Stimulated activated naive CD8-positive, alpha-beta T cell treated with anti-CD3 and anti-CD28 coated beads, Interleukin-15, Interleukin-2, amounts not matched to agents 100 U/mL and 50 U/mL, for 24 hours (primary cell): ENCODE data around the gene RBM17.
"Not testable (repeated sequence)": the region's sequence is repeated elsewhere in the genome, so short reads cannot be mapped to it uniquely, and the experiment has no call there.

Experiments used
- ATAC-seq: fragments of 150-1000 bp; cut with Tn5 transposase; one replicate; pipeline ENCODE4 v1.10.0; 2021
- DNase-seq: peaks from one replicate; pipeline ENCODE4 v3.0.0; 2021

RBM17 gene

DNA sequence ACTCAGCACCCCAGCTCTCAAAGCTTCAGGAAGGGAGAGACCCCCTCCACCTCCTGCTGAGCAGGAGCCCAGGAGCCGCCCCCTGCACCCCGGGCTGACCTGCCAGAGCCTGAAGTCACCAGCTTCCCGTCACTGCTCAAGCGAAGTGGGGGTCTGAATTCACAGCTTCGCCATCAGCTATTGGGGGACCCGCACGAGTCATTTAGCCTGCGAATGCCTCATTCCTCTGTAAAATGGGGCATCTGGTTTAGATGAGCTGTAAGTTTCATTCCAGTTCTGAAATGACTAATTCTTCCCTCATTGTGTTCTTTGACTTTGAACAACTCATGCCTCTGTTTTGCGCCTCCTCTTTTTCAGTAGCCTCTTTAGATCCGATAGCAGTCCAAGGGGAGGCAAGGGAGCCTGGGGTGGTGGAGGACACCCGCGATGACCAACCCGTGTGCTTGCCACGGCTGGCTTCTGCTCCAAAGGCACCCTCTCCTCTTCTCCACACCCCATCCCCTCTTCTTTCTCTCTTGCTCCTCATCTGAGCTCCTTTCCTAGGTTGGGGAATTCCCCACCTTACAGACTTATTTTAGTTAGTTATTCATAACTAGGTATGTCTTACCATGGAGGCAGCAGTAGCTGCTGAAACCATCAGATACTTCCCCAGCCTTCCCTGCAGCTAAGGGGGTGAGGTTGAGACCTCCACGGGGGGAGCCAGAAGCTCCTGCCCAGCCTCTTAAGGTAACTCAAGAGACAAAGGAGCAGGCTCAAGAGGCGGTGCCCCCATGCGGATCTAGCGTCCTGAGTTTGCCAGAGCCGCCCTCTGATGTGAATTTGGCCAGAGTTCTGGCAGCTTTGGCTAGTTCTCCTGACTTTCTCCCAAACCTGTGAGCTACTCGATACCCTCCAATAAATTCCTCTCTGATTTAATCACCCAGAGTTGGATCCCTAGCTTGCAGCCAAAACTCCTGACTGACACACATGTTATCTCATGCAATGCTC, 47.7 kb downstream of the RBM17 start:
- DNase-seq: peak; percentile 79
- ATAC-seq: peak; percentile 91

DNA sequence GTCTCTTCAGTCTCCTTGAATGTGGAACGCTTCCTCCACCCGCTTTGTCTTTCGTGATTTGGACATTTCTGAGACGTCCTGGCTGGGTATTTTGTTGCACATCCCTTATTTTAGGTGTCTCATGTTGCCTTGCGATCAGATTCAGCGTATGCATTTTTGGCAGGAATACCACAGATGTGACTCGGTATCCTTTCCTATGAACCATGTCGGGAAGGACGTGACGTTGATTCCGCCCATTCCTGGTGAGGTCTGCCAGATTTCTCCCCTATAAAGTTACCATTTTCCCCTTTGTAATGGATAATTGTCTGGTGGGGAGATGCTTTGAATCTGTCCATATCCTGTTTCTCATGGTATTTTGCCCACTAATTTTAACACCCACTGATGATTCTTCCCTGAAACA, 49.6 kb downstream of the RBM17 start:
- DNase-seq: no peak
- ATAC-seq: no peak

DNA sequence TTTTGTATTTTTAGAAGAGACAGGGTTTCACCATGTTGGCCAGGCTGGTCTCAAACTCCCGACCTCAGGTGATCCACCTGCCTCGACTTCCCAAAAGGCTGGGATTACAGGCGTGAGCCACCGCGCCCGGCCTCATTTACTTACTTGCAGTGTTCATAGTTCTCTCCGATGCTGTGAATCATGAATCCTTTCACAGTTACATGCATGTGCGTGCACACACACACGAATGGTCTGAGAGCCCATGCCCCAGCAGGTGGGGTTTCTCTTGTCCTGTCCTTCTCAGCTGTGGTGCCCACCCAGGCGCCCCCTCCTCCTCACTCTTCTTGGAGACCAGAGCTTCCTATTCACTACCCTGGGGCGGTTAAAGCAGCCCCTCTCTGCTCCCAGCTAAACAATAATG, 50.6 kb downstream of the RBM17 start:
- no peak for ATAC-seq
- DNase-seq: no peak

DNA sequence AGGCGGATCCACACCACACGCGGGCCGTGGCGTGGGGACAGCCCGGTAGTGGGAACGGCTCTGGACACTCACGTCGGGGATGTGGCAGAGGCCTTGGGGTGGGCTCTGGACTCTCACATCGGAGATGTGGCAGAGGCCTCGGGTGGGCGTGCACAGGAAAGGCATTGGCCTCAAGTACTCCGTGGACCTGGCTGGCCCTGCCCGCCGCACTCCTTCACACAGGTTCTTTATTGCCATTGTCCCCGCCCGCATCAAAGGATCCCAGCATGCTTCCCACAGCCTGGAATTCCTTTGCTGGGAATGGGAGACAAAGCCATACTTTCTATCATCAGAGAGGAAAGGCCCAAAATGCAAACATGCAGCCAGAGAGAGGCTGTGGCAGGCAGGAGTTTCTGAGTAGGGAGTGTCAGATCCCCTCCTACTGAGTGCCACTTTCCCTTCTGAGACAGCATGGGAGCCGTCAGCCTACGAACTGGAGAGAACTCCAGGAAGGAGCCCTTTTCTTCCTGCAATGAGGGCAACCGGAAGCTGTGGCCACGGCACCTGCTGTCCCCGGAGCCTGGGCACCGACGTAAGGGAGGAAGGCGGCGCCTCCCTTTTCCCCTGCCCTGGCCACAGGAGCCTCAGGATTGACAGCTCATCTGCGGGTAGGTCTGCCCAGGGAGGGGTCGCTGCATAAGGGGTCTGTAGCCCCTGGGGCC, 51.5 kb downstream of the RBM17 start:
- DNase-seq: peak; percentile 58
- no peak for ATAC-seq

DNA sequence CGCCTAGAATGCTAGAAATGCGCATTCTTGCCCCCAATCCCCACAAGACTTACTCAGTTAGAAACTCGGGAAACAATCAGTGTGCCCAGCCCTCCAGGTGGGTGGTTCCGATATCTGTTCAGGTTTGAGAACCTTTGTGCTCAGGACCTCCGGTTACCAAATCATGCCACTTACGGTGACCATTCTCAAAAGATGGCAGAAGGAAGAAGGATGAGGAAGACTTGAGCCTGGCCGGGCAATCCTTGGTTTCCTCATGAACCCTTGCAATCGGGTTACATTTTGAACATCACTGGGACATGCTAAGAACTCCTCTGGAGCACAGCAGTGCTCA, 52.1 kb downstream of the RBM17 start:
- DNase-seq (peak; percentile 22), ATAC-seq (no peak)

DNA sequence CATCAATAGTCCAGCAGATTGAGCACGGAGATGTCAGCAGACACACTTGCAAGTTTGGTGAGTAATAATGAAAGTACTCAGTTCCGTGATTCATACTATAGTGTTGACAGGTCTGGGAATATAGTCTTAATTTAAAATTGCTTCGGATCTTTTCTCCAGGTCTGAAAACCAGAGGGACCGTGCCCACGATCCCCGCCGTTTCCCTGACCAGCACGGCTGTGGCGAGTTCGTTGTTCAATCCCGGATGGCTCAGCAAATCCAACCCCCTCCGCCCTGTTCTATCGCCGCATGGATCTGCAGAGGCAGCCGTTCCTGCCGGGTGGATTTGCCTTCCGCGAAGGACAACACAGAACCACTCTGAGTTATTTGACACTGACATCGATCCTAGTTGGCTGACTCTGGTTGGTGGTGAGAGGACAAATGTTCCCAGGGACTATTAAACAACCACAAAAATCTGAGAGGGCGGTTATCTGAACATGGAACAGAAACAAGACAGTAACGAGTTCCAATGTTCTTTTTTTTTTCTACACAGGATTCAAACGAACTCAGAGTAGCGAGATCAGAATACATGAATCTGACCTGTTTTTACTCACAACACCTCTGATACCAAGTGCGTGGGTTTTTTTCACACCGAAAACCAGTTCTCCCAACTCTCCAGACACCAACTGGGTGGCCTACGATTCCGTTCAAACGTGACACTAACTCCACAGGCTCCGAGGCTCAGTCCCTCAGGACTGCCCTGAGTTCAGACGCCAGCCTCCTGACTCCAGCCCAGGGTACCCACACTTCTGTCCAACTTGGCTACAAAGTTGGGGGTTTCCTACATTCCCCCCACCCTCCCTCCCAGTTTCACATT, 52.7 kb downstream of the RBM17 start:
- peak; percentile 28 for ATAC-seq
- DNase-seq: peak; percentile 33

DNA sequence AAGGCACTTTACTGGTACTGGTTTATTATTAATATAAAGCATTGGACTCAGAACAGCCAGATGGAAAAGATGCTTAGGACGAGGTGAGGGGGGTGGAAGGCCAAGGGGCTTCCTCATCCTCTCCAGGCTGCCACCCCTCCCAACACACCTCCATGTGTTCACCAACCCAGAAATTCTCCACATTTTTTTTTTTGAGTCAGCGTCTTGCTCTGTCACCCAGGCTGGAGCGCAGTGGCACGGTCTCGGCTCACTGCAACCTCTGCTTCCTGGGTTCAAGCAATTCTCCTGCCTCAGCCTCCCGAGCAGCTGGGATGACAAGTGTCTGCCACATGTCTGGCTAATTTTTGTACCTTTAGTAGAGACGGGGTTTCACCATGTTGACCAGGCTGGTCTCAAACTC, 53.4 kb downstream of the RBM17 start:
- not testable (repeated sequence) for ATAC-seq
- peak; percentile 17 for DNase-seq

DNA sequence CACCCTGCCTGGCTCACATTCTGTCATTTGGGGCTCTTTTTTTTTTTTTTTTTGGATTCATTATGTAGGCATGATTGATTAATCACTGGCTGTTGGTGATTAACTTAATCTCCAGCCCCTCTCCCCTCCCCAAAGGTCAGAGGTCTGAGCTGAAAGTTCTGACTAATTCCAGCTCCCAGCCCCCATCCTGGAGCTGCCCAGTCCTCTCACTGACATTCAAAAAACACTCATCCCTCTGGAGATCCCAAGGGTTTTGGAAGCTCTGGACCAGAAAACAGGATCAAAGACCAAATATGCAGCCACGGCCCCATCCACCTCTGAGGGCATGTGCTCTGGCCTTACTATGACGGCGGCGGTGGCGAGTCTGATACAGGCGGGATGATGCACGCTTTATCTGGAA, 53.8 kb downstream of the RBM17 start:
- no peak for ATAC-seq
- no peak for DNase-seq

DNA sequence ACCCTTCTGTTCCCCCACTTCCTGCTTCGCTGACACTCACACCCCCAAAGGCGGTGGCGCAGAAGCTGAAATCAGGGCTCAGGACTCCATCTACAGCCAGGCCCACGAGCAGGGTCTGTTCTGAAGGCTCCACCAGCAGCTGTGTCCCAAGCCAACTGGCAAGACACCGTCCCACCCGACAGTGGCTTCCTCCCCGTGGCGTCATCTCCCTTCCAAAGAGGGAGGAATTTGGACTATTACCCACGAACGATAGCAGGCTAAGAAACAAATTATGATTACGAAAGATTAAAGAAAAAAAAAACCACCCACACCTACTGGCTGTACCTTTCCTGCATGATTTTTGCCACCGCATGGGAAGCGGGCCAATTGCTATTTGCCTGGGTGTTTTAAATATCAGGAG, 54.3 kb downstream of the RBM17 start:
- DNase-seq (no peak), ATAC-seq (no peak)

DNA sequence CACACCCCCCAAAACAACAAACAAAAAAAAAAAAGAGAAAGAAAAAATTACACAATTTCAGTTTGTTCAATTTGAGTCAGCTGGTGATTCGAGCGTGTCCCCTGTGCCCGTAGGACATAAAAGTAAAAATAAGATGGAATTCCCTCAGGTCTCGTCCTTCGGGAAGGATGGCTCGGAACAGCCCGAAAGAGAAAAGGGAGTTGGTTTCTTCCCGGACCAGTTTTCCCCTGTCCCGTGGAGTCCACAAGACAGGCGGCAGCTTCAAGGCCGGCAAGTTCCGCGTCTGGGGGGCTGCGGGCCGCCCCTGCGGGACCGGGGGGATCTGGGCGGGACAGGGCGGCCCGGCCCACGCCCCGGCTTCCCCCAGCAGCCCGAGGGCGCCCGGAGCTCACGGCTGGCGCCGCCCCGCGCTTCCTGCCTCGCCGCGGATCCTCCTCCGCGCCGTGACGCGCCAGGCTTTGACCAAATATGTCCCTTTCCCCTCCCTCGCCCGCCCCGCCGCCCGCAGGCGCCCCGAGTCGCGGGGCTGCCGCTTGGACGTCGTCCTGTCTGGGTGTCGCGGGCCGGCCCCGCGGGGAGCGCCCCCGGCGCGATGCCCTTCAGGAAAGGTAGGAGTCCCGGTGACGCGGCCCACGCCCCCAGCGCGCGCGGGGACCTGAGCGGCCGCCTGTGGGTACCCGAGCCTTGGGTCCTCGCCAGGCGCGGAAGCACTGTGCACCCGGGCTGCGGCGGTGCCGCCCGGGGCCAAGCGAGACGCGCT, 55.8 kb downstream of the RBM17 start:
- DNase-seq (peak; percentile 93), ATAC-seq (peak; percentile 83)

DNA sequence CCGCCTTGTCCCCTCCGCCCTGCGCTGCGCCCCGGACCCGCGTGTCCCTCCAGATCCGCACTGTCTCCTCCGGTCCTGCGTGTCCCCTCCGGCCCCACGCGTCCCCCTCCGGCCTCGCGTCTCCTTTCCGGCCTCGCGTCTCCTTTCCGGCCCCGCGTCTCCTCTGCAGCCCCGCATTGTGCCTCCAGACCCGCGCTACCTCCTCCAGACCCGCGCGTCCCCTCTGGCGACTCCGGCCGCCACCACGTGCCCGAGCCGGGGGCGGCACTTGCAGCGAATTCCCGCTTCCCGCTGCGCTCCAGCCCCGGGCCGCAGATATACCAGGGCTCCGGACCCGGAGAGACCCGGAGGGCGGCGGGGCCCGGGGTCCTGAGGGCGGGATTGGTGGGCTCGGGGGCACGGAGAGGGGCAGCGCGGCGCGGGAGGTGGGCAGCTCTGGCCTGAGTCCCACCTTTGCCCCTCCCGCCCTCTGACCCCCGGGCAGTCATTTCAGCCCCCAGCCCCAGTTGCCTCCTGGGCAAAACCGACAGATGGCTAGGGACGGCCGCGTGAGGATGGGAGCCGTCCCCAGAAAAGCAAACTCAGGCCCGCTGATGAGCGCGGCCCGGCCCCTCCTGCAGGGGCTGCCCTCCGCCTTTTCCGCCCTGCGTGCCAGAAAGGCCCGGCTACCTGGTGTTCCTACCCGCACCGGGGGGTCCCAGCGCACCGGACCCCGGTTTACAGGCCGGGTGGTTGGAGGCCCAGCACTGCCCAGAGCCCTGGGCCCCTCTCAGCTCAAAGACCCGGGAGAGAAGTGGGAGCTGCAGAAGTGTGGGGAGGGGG, 56.5 kb downstream of the RBM17 start:
- DNase-seq: peak; percentile 34
- ATAC-seq: no peak

DNA sequence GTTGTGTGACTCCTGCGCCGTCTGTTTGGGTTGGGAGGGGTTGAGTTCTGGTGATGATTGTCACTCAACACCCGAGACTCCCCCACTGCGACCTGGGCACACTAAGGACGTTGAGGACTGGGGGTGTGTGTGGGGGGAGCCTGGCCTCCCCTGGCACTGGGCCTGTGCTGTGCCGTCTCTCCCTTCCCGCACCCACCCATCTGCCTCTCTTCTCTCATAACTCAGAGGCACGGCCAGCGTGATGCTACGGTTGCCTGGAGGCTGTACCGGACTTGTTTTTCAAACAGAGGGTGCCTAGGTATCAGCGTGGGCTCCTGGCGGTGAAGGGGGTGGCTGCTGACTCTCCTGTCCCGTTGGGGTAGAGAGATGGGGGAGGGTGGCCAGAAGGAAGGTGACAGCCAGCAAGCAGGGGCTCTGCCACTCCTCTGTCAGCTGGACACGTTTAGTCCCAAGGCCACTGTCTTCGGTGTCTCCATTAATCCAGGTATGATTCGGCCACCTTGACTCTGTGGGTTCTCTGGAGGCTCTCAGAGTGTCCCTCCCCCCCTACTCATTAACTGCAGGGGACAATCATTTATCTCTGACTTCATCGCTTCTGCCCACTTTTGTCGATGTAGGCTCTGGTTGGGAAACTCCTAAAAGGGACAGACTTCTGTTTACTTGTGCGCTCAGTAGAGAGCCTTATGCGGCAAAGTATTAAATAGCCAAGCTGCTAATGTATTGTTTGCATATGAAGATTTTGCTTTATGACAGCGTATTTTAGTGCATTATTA, 57.4 kb downstream of the RBM17 start:
- ATAC-seq: no peak
- no peak for DNase-seq

DNA sequence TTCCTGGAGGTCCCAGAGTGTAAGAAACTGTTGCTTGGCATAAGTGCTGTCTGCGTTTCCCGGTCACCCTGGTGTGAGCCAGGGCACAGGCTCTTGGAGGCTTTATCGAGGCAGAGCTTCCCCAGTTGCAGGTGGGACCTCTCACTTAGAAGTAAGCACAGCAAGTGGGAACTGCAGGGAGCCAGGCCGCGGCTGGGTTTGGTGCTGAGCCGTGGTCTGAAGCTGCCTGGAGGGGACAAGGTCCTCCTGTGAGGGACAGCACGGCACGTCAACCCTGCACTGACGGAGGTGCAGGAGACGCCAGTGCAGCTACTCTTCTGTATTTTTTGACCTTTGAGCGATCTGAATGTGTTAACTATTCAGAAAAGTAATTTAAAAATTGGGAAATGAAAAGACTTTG, 58.1 kb downstream of the RBM17 start:
- ATAC-seq: no peak
- no peak for DNase-seq

DNA sequence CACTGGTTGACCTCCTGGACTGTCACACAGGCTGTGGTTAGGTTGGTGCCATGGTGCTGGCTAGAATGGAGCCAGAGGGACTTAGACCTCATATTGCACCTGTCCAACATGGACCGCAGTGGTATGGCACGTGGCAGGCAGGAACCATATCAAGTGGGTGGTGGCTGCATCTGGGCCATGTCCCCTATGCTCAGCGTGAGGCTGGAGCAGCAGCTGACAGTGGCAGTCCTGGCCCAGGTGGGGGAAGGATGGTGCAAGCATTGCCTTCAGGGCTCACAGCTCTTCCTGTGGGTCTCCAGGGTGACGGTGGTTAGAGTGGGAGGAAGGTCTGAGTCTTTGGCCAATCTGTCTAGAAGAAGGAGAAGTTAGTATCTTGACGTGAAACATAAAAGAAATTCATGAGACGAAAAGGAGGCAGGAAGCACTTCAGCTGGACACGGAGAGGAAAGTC, 59.4 kb downstream of the RBM17 start:
- ATAC-seq (no peak), DNase-seq (peak; percentile 33)

DNA sequence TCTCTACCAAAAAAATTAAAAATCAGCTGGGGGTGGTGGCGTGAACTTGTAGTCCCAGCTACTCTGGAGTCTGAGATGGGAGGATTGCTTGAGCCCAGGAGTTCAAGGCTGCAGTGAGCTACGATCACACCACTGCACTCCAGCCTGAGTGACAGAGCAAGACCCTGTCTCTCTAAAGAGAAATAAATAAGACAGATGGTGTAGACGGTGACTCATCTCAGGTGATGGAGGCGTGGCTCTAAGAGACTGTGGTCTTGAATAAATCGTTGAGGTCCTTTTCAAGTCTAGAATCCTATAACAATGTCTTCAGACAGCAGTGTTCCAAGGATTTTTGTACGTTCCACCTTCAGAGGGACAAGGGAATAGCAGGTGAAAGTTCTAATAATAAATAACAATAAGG, 60.1 kb downstream of the RBM17 start:
- DNase-seq (no peak), ATAC-seq (no peak)

DNA sequence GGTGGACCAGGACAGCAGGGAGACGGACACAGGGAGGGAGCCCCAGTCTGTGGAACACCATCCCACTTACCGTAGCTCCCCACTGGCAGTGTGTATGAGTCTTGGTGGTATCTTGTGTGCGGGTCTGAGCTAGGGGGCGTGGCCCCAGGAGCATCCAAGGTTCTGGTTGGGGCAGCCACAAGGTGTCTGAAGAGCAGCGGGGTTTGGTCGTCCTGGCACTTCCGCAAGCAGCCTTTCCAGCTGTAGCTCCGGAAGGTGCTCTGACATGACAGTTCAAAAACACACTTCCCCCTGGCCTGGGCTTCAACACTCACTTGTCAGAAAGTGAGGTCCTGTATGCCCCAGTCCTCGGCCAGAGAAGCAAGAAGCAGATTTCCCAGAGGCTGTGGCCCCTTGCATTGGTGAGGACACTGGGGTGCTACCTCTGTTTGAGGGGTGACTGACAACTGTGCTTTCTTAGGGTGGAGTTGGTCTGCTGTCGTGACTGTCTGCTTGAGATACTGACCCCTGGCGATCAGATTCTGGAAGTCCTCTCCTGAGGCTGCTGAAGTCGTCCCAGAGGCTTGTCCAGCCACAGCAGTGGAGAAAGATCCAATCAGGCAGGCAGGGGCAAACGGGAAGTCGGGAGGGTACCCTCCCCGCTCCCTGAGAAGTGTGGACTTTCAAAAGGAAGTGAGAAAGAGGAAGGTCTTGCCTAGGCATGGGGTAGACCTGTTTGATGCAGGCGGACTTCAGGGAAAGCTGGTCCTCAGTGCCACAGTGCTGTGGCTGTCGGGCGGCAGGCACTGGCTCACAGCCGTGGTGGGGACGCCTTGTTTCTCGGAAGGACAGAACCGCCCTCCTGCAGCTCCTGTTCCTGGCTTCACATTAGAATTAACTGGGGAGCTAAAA, 62.5 kb downstream of the RBM17 start:
- ATAC-seq (peak; percentile 69), DNase-seq (peak; percentile 57)

DNA sequence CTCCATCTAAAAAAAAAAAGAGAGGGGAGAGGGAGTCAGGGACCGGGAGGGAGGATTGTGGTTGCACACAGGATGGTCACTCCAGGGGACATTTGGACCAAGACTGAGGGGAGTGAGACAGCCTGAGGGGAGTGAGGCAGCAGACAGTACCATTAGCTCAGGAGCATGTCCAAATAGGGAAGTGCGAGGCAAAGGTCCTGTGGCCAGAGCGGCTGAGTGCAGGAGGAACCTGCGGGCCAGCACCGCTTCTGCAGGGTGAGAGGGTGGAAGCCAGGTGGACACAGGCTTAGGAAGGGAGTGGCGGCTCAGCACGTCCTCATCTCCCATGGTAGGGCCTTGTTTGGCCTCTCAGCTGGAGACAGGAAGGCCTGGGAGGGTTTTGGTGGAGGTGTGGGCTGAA, 65.0 kb downstream of the RBM17 start:
- DNase-seq (no peak), ATAC-seq (no peak)

DNA sequence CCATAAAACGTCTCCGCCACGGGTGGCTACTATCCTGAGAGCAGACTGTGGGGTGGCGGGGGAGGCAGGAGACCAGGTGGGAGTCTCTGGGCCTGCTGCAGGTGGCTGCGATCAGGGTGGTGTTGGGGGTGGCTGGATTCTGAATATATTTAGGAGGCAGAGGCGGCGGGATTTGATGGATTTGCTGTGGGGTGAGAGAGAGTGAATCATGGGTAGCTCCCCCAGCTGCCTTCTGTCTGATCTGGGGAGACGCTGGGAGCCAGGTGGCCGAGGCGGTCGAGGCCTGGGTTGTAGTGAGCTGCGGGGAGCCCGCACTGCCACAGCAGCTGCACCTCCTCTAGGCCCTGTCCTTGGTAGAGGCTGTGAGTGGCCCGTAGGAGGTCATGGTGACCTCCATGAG, 65.7 kb downstream of the RBM17 start:
- DNase-seq: no peak
- ATAC-seq: no peak

DNA sequence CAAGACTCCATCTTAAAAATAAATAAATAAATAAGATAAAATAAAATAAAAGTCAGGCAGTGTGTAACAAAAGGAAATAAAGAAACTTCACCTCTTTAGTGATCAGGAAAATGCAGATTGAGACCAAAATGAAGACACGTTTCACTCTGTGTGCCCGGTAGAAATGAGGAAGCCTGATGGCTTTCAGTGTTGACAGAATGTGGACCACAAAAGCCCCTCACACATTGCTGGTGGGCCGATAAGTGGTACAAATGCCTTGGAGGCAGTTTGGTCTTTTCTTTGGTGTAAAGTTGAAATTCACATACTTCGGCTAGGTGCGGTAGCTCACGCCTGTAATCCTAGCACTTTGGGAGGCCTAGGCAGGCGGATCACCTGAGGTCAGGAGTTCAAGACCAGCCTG, 69.4 kb downstream of the RBM17 start:
- no peak for ATAC-seq
- no peak for DNase-seq
